Measurements from ENCODE around the gene PIGT. TPM values are rescaled to one million over a fixed set of nuclear protein-coding genes. Genes with fewer than 3 reads are reported as not detected.

Gene PIGT
- total RNA-seq, 1 experiment from 2014 or later = 63.7 TPM

DNA sequence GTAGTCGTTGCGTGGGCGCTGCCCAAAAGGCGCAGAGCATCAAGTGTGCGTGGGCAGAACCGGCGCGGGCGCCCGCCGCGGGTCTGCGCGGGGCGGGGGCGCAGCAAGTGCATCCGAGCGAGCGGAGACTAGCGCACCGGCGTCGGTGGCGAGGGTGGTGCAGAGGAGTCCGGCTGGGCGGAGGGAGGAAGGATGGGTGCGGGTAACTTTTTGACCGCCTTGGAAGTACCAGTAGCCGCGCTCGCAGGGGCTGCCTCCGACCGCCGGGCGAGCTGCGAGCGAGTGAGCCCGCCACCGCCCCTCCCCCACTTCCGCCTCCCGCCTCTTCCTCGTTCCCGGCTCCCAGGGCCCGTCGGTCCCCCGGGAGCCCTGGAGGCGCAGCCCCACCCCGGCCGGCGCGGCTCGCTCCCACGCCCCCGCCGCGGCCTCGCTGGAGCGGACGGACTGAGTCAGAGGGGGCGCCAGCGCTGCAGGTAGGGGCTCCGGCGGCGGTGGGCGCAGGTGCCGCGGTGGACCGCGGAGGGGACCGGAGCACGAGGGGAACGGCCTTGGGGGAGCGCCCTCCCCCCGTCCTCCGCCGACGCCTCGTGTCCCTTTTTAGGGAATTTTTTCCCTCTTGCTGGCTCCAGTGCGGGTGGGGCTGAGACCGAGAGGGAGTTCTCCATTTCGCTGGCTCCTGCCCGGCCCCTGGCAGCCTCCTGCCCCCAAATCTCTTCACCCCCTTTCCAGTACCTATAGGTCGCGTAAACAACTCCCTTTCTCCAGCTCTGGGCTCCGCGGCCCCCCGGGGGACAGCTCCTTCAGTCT lies 9.5 kb upstream of the PIGT start (continued):
- TF ChIP-seq, protein P1, sequence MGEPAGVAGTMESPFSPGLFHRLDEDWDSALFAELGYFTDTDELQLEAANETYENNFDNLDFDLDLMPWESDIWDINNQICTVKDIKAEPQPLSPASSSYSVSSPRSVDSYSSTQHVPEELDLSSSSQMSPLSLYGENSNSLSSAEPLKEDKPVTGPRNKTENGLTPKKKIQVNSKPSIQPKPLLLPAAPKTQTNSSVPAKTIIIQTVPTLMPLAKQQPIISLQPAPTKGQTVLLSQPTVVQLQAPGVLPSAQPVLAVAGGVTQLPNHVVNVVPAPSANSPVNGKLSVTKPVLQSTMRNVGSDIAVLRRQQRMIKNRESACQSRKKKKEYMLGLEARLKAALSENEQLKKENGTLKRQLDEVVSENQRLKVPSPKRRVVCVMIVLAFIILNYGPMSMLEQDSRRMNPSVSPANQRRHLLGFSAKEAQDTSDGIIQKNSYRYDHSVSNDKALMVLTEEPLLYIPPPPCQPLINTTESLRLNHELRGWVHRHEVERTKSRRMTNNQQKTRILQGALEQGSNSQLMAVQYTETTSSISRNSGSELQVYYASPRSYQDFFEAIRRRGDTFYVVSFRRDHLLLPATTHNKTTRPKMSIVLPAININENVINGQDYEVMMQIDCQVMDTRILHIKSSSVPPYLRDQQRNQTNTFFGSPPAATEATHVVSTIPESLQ (CRISPR knock-in tag; IDR thresholded peaks at IDR 0.05) = no peak
- TF ChIP-seq ZNF423 (CRISPR knock-in tag; IDR thresholded peaks at IDR 0.05) = no peak
- TF ChIP-seq NFATC4 (CRISPR knock-in tag; IDR thresholded peaks at IDR 0.05) = no peak
- TF ChIP-seq JAZF1 (CRISPR knock-in tag; IDR thresholded peaks at IDR 0.05) = no peak
- TF ChIP-seq RELA (CRISPR knock-in tag; IDR thresholded peaks at IDR 0.05; ENCODE audit: borderline replicate concordance) = no peak
- no peak for TF ChIP-seq ZNF121 (CRISPR knock-in tag; IDR thresholded peaks at IDR 0.05)
- no peak; the same call in 1 of the 2 replicates for TF ChIP-seq CREM (CRISPR knock-in tag; IDR thresholded peaks at IDR 0.05)
- TF ChIP-seq, protein P2, sequence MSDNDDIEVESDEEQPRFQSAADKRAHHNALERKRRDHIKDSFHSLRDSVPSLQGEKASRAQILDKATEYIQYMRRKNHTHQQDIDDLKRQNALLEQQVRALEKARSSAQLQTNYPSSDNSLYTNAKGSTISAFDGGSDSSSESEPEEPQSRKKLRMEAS (CRISPR knock-in tag; IDR thresholded peaks at IDR 0.05) = 0 out of 2 replicates have a peak, but pooled peaks have one; percentile 1
- TF ChIP-seq USF2 (CRISPR knock-in tag; IDR thresholded peaks at IDR 0.05) = no peak; the same call in 1 of the 2 replicates
- TF ChIP-seq, protein P3, sequence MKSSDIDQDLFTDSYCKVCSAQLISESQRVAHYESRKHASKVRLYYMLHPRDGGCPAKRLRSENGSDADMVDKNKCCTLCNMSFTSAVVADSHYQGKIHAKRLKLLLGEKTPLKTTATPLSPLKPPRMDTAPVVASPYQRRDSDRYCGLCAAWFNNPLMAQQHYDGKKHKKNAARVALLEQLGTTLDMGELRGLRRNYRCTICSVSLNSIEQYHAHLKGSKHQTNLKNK (CRISPR knock-in tag; IDR thresholded peaks at IDR 0.05) = no peak
- no peak for TF ChIP-seq ESRRA (CRISPR knock-in tag; IDR thresholded peaks at IDR 0.05; ENCODE audit: borderline replicate concordance)
- TF ChIP-seq, protein P4, sequence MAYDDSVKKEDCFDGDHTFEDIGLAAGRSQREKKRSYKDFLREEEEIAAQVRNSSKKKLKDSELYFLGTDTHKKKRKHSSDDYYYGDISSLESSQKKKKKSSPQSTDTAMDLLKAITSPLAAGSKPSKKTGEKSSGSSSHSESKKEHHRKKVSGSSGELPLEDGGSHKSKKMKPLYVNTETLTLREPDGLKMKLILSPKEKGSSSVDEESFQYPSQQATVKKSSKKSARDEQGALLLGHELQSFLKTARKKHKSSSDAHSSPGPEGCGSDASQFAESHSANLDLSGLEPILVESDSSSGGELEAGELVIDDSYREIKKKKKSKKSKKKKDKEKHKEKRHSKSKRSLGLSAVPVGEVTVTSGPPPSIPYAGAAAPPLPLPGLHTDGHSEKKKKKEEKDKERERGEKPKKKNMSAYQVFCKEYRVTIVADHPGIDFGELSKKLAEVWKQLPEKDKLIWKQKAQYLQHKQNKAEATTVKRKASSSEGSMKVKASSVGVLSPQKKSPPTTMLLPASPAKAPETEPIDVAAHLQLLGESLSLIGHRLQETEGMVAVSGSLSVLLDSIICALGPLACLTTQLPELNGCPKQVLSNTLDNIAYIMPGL (CRISPR knock-in tag; IDR thresholded peaks at IDR 0.05) = peak; percentile 54; the same call in 1 of the 2 replicates
- TF ChIP-seq, protein P5, sequence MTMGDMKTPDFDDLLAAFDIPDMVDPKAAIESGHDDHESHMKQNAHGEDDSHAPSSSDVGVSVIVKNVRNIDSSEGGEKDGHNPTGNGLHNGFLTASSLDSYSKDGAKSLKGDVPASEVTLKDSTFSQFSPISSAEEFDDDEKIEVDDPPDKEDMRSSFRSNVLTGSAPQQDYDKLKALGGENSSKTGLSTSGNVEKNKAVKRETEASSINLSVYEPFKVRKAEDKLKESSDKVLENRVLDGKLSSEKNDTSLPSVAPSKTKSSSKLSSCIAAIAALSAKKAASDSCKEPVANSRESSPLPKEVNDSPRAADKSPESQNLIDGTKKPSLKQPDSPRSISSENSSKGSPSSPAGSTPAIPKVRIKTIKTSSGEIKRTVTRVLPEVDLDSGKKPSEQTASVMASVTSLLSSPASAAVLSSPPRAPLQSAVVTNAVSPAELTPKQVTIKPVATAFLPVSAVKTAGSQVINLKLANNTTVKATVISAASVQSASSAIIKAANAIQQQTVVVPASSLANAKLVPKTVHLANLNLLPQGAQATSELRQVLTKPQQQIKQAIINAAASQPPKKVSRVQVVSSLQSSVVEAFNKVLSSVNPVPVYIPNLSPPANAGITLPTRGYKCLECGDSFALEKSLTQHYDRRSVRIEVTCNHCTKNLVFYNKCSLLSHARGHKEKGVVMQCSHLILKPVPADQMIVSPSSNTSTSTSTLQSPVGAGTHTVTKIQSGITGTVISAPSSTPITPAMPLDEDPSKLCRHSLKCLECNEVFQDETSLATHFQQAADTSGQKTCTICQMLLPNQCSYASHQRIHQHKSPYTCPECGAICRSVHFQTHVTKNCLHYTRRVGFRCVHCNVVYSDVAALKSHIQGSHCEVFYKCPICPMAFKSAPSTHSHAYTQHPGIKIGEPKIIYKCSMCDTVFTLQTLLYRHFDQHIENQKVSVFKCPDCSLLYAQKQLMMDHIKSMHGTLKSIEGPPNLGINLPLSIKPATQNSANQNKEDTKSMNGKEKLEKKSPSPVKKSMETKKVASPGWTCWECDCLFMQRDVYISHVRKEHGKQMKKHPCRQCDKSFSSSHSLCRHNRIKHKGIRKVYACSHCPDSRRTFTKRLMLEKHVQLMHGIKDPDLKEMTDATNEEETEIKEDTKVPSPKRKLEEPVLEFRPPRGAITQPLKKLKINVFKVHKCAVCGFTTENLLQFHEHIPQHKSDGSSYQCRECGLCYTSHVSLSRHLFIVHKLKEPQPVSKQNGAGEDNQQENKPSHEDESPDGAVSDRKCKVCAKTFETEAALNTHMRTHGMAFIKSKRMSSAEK (CRISPR knock-in tag; IDR thresholded peaks at IDR 0.05; ENCODE audit: borderline replicate concordance) = no peak
- TF ChIP-seq E2F5 (CRISPR knock-in tag; IDR thresholded peaks at IDR 0.05) = peak; percentile 60
- TF ChIP-seq ZNF317 (CRISPR knock-in tag; IDR thresholded peaks at IDR 0.05; ENCODE audit: borderline replicate concordance, low read depth) = no peak
